GM21515 (cell line): ENCODE measurements around the gene OR1K1.
"Not testable (repeated sequence)": the region's sequence is repeated elsewhere in the genome, so short reads cannot be mapped to it uniquely, and the experiment has no call there.

Source experiments
- ATAC-seq: cut with Tn5 transposase; IDR thresholded peaks from one replicate; pipeline ENCODE4 v1.9.1; 2021; ENCODE audit not compliant: unreplicated experiment

The OR1K1 gene

GRCh38 chr9:122800066-122801060 is at the start of gene OR1K1:
Gene OR1K1, plus strand, starts transcription at chr9:122800123. Its CDS starts 0 bp downstream, at chr9:122800123.
- ATAC-seq: no peak

GRCh38 chr9:122754825-122755224 is 45.1 kb upstream of the OR1K1 start:
- ATAC-seq: no peak

- ATAC-seq: no peak
These were observed 32.1 kb upstream of the OR1K1 start for GRCh38 chr9:122767817-122768216.

GRCh38 chr9:122777052-122777451 is 22.9 kb upstream of the OR1K1 start:
- ATAC-seq: no peak

GRCh38 chr9:122777935-122778627 is 21.8 kb upstream of the OR1K1 start:
- ATAC-seq: no peak

- no peak for ATAC-seq
These were observed 20.7 kb upstream of the OR1K1 start for GRCh38 chr9:122779181-122779580.

GRCh38 chr9:122780026-122780425 is 19.9 kb upstream of the OR1K1 start:
- no peak for ATAC-seq

- no peak for ATAC-seq
These were observed 18.3 kb upstream of the OR1K1 start for GRCh38 chr9:122781671-122782070.

- ATAC-seq: no peak
These were observed 14.7 kb upstream of the OR1K1 start for GRCh38 chr9:122785269-122785668.

- ATAC-seq: no peak
These were observed 13.6 kb upstream of the OR1K1 start for GRCh38 chr9:122786338-122786737.

- ATAC-seq: no peak
These were observed 11.1 kb upstream of the OR1K1 start, which contains the start of gene OR5C1 for GRCh38 chr9:122788831-122789230. Gene OR5C1, plus strand, starts transcription at chr9:122788933. Its CDS starts 0 bp downstream, at chr9:122788933.

- ATAC-seq: no peak
These were observed 10.5 kb upstream of the OR1K1 start for GRCh38 chr9:122789256-122790046.

- no peak for ATAC-seq
These were observed 7.9 kb upstream of the OR1K1 start for GRCh38 chr9:122791872-122792669.

GRCh38 chr9:122797316-122798063 is 2.4 kb upstream of the OR1K1 start:
- ATAC-seq: no peak

GRCh38 chr9:122806661-122807060 is 6.7 kb downstream of the OR1K1 start:
- ATAC-seq: no peak

GRCh38 chr9:122807271-122807900 is 7.5 kb downstream of the OR1K1 start:
- ATAC-seq: no peak

- ATAC-seq: no peak
These were observed 8.2 kb downstream of the OR1K1 start for GRCh38 chr9:122808141-122808540.

- ATAC-seq: not testable (repeated sequence)
These were observed 9.3 kb downstream of the OR1K1 start for GRCh38 chr9:122809261-122809660.

- ATAC-seq: peak; percentile 88
These were observed 10.5 kb downstream of the OR1K1 start for GRCh38 chr9:122810306-122810946.
